ENCODE data around the gene ZNF516. TPM values are rescaled to one million over a fixed set of nuclear protein-coding genes. Genes with fewer than 3 reads are reported as not detected.

Gene ZNF516
- total RNA-seq, 1 donor from 2014 or later: 192 TPM

DNA sequence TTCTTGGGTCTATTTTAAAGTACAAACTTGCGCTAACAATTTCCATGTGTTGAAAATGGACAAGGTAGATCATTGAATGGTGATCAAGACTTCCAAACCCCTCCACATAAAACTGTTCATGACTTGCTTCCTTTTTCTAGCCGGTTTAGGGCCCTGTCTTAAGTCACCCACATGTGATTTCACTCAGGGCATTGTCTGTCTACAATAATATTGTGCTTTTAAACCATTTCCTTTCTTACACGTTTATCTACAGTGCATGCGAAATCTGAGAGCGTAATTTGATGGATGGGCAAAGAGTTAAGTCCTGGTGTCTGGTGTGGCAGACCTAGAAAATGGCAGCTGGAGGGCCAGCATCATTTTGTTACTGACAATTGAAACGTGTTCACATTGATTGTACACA, 2.0 kb upstream of the ZNF516 start:
- TF ChIP-seq, protein P1, sequence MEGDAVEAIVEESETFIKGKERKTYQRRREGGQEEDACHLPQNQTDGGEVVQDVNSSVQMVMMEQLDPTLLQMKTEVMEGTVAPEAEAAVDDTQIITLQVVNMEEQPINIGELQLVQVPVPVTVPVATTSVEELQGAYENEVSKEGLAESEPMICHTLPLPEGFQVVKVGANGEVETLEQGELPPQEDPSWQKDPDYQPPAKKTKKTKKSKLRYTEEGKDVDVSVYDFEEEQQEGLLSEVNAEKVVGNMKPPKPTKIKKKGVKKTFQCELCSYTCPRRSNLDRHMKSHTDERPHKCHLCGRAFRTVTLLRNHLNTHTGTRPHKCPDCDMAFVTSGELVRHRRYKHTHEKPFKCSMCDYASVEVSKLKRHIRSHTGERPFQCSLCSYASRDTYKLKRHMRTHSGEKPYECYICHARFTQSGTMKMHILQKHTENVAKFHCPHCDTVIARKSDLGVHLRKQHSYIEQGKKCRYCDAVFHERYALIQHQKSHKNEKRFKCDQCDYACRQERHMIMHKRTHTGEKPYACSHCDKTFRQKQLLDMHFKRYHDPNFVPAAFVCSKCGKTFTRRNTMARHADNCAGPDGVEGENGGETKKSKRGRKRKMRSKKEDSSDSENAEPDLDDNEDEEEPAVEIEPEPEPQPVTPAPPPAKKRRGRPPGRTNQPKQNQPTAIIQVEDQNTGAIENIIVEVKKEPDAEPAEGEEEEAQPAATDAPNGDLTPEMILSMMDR (IDR thresholded peaks at IDR 0.05; ENCODE audit: partially characterized antibody, unreplicated experiment): no peak
- Mint-ChIP-seq H3K4me3 (ENCODE audit: unreplicated experiment) (peak overlapping the region; percentile 94), H3K36me3 (ENCODE audit: unreplicated experiment) (no peaks in the 10 kb centered on the region), H3K27ac (ENCODE audit: unreplicated experiment) (peak overlapping the region; percentile 97), H3K9me3 (ENCODE audit: unreplicated experiment) (peaks cover 27% of the 10 kb centered on the region), H3K4me1 (ENCODE audit: low read depth, unreplicated experiment) (peaks cover 24% of the 10 kb centered on the region), H3K27me3 (ENCODE audit: unreplicated experiment) (peaks cover 28% of the 10 kb centered on the region)
- DNase-seq: no peak

DNA sequence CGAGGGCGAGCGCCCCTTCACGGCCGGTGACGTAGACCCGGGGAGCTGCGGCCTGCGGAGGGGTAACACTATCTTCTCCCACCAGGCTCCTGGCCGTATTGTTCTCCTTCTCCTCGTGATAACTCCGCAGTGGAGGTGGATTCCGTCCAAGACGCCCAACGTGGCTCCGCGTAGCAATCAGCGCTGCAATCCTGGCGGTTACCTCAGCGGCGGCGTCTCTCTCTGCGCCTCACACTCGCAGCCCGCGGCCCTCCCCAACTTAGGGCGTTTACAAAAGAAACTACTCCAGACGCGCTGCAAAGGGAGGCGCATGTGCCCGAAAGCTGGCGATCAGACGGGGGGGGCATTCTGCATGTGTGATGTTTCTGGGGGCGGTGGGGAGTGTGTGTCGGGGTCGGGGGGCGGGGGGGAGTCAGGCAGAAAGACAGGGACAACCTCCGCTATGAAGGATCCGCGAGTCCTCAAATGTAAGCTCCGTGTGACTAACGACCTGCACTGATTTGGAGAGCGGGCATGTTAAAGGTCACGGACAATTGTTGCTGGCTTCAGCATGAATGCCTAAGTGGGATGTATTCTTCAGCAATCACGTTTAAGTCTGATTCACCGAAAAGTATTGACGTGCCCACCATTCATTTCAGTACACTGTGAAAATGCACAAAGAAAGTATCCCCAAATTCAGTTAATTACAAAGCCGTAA, 1.3 kb upstream of the ZNF516 start:
- no peaks in the 10 kb centered on the region for H3K36me3 Mint-ChIP-seq (ENCODE audit: unreplicated experiment)
- H3K9me3 Mint-ChIP-seq (ENCODE audit: unreplicated experiment): peaks cover 27% of the 10 kb centered on the region
- H3K27me3 Mint-ChIP-seq (ENCODE audit: unreplicated experiment): peaks cover 29% of the 10 kb centered on the region
- peak; percentile 77 for DNase-seq
- H3K27ac Mint-ChIP-seq (ENCODE audit: unreplicated experiment): peak overlapping the region; percentile 97
- peaks cover 24% of the 10 kb centered on the region for H3K4me1 Mint-ChIP-seq (ENCODE audit: low read depth, unreplicated experiment)
- TF ChIP-seq, protein P1 (IDR thresholded peaks at IDR 0.05; ENCODE audit: partially characterized antibody, unreplicated experiment): no peak
- H3K4me3 Mint-ChIP-seq (ENCODE audit: unreplicated experiment): peak overlapping the region; percentile 94

DNA sequence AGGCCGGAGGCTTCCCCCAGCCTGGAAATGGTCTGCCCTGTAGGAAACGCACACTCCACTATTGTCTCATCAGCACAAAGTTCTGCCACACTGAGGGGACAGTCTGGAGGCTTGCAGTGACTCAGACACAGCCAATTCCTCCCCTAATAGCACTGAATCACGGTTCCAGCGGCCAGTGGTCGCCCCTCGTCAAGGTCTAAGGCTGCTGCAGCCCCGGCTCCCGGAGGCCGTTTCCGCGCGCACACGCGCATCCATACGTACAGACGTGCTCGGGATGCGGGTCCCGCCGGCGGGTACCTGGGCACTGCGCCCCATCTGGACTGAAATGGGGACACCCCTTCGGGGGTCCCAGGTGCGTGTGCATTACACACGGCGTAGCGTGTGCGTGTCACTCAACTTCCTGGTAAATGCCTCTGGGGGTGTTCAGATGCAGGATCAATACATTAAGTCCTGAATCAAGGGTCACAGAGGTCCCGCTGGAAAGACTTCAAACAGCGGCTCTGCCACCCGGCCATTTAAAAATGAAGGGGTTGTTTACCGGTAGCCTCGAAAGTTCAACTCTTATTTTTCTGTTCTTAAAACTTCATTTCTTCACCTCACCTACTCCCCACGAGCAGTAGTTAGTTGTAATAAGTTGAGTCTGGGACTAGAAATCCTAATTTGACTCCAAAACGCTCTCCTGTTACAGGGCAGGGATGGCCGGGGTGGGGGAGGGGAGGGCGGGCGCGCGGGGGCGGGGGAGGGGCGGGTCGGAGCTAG, 572 bp upstream of the ZNF516 start:
- Mint-ChIP-seq H3K4me1 (ENCODE audit: low read depth, unreplicated experiment) (peaks cover 24% of the 10 kb centered on the region), H3K4me3 (ENCODE audit: unreplicated experiment) (peak overlapping the region; percentile 90), H3K36me3 (ENCODE audit: unreplicated experiment) (no peaks in the 10 kb centered on the region), H3K9me3 (ENCODE audit: unreplicated experiment) (peaks cover 30% of the 10 kb centered on the region), H3K27ac (ENCODE audit: unreplicated experiment) (peak overlapping the region; percentile 97), H3K27me3 (ENCODE audit: unreplicated experiment) (peaks cover 32% of the 10 kb centered on the region)
- TF ChIP-seq, protein P1 (IDR thresholded peaks at IDR 0.05; ENCODE audit: partially characterized antibody, unreplicated experiment): no peak
- DNase-seq: peak; percentile 65

DNA sequence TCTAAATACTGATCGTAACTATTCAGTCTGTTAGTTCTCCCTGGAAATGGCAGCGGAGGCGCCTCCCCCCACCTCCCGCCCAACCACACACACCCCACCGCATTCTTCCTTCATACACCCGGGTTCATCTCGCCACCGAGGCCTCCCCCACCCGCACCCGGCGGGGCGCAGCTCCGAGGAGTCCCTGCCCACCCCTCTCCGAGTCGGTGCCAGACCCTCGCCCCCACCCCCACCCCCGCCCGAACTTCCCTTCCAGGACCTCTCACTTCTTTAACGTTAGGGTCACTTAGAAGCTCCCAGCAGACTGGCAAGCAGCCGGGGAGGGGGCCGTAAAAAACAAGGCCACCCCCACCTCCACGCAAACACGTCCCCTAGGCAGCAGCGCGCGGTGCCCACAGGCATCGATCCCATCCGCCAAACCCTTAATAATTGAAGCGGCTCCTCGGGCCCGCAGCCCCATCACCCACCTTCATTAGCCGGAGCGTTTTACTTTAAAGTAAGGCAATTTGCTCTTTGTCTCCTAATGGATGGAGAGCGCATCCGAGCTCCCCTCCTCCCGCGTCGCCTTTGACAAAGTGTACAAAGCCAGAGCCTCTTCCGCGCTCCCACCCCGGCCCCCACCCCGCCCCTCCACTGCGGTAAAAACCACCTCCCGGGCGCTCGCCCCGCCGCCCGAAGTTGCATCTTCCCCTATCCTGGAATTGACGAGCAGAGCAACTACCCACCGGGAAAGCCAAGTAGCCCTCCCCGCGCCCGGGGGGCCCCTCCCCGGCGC, 624 bp downstream of the ZNF516 start:
- Mint-ChIP-seq H3K4me1 (ENCODE audit: low read depth, unreplicated experiment) (peaks cover 17% of the 10 kb centered on the region), H3K36me3 (ENCODE audit: unreplicated experiment) (no peaks in the 10 kb centered on the region), H3K4me3 (ENCODE audit: unreplicated experiment) (peak overlapping the region; percentile 92), H3K27me3 (ENCODE audit: unreplicated experiment) (peaks cover 33% of the 10 kb centered on the region), H3K9me3 (ENCODE audit: unreplicated experiment) (peaks cover 37% of the 10 kb centered on the region), H3K27ac (ENCODE audit: unreplicated experiment) (peak overlapping the region; percentile 94)
- TF ChIP-seq, protein P1 (IDR thresholded peaks at IDR 0.05; ENCODE audit: partially characterized antibody, unreplicated experiment): no peak
- DNase-seq: peak; percentile 73

Measured in glutamatergic neuron (in vitro differentiated cells).